HG03432 (cell line): ENCODE data around the gene ARIH2.
"Not testable (repeated sequence)": the region's sequence is repeated elsewhere in the genome, so short reads cannot be mapped to it uniquely, and the experiment has no call there.

Experiments used
- ATAC-seq: cut with Tn5 transposase; IDR thresholded peaks from one replicate; pipeline ENCODE4 v1.9.1; 2021; ENCODE audit warnings: mild to moderate bottlenecking, moderate library complexity; ENCODE audit not compliant: unreplicated experiment

The ARIH2 gene

GRCh38 chr3:48918388-48919214, at the start of gene ARIH2:
Gene ARIH2 (plus strand): TSS chr3:48918842. CDS start chr3:48927559, 8,717 bp downstream.
- ATAC-seq, result peak; percentile 80

DNA sequence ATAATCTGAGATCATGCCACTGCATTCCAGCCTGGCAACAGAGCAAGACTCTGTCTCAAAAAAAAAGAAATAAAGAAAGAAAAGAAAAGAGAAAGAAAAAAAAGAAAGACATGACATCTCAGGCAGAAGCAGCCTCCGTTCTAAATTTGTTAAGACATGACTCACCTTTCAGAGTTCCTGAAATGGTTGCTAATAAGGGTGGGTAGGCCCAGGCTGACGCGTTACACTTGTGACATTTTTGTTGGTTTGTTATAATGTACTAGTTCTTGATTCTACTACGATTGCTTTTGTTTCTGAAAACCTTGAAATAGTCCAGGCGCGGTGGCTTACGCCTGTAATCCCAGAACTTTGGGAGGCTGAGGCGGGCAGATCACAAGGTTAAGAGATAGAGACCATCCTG, 41.0 kb upstream of the ARIH2 start:
- no peak for ATAC-seq

DNA sequence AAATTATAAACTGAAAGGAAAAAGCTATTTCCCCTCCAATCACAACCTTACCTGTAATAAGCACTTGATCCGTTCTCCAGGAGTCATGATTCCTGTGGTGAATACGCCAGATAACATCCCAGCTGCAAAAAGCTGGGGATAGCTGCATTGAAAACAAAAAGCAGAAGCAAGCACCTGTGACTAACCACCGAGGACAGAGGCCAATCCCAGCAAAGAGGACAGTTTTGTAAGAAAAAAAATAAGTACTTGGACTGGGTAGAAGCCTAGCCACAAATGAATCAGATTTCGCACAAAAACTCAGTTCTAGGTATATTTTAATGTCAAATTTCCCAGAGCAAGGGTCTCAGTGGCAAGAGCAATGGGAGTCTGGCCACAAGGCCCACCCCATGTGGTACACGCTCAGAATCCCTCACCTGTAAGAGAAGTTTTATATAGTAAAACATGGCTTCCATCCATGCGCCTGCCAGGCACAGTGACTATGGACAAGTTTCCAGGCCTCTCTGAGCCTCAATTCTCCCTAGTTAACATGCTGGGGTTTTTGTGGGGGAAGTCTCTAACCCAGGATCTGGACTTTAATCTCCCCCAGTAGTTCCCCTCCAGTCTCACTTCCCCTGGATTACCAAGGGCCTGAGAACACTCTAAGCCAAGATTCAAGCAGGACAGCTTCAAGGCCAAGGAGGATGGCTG, 39.2 kb upstream of the ARIH2 start:
- no peak for ATAC-seq

DNA sequence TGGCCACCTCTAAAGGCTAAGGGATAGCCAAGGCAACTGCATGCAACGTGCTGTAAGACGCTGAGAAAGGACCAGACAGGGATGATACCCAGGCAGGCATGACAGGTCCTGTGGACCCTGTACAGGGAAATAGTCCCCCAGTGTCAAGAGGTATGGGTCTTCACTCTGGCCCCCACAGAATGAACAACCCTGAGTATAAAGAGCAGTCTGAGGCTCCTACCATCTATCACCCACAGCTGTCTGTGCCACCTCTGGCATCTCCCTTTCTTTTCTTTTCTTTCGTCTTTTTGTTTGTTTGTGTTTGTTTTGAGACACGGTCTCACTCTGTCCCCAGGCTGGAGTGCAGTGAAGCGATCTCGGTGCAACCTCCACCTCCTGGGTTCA, 38.7 kb upstream of the ARIH2 start:
- ATAC-seq, result no peak

DNA sequence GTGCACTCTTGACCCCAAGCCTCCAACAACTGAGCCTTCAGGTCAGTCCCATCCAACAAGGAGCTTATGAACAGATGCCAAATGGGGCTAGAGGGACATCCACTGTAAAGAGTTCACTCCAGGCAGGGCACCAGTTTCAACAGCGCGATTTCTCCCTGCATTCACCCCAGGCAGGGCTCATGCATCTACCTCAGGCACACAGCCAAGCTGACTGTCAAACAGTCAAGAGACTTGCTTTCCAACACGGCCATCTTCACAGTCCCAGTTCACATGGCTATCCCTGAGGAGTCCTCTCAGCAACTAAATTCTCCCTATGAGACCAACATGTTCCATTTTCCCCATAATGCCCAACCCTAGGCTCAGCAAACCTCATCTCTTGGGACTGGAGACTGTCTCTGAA, 37.6 kb upstream of the ARIH2 start:
- no peak for ATAC-seq

GRCh38 chr3:48881652-48882114, 37.0 kb upstream of the ARIH2 start:
- ATAC-seq, result no peak

DNA sequence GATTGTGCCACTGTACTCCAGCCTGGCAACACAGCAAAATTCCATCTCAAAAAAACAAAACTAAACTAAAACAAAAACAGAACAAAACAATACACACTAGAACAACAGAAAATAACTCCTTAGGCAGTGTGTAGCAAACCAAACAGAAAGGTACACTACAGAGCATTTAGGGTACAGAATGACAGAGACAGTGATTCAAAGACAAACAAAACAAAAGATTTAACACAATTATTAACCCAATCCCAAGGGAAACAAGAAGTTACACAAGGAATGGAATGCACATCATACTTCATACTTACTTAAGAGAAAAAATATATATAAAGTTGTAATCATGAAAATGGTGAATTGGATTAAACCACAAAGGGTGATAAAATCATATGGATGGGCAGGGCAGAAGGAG, 32.9 kb upstream of the ARIH2 start:
- no peak for ATAC-seq

DNA sequence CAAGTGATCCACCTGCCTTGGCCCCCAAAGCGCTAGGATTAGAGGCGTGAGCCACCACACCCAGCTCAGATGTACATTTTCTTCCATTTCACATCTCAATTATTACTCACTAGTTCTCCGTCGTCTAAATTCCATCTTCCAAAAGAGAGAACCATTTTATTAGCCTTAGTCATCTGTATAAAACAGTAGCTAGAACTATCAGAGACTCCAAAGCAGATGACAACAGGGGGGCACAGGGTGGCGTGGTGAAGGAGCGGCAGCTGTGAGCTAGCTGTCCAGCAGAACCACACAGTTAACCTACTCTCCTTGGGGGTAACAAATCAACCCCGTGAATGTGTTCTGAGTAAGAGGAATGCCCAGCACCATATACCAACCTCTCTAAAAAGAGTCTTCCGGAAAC, 27.0 kb upstream of the ARIH2 start:
- ATAC-seq, result no peak

GRCh38 chr3:48894516-48894915, 24.1 kb upstream of the ARIH2 start:
- ATAC-seq, result no peak

DNA sequence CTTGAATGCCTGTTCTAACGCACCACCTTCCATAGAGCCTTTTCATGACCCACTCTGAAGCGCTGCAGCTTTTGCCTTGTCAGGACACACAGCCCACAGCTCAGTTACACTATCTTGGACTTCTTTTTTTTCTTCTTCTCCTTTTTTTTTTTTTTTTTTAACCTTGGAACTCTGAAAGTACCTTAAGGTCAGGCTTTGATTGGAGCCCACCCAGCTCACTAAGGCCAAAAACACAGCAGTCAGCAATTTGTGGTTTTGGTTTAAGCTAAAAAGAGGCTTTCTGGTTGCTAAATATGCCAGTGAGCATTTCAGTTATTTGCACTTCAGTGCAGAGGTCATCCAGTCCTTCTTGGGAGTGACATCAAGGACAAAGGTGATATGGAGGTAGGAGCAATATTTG, 21.7 kb upstream of the ARIH2 start:
- no peak for ATAC-seq

GRCh38 chr3:48897460-48898376, 20.9 kb upstream of the ARIH2 start:
- ATAC-seq, result peak; percentile 4

DNA sequence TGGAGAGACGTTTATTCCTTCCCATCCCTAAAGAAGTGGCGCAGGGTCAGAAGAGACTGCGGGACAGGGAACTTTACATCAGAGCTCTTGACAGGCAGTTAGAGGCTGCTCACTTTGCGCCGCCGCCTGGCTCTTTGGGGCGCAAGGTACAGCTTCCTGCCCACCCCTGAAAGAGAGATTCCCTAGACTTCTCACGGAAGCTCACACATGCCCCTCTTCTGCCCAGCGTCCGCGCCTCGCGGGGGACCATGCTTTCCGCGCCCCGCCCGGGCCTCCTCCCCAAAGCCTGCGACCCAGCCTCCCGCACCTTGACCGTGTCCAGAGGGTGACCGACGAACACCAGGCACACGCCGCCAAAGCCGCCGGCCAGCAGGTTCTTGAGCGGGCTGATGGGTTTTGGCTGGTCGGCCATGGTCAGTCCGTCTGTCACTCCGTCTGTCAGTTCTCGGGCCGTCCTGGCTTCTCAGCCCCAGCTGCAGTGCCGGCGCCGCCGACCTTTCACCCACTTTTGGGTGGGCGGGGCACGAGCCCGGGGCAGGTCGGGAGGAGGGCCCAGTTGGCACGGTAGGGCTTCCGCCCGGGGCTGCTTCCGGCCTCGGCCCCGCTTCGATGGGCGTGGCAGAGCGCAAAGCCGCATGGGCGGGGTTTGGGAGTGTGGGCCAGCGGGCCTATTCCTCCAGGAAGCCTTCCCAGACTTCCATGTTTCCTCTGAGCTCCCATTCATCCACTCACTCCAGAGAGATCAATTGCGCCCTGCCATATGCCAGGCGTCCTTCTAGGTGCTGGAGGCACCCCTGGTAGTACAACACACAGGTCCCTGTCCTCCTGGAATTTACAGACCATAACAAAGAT, 20.0 kb upstream of the ARIH2 start, which contains the start of gene SLC25A20:
Gene SLC25A20, minus strand, starts transcription at position 500 of the 852 bp plus-strand sequence. Its CDS starts 88 bp downstream, at position 412.
- ATAC-seq, result peak; percentile 95

GRCh38 chr3:48899273-48899672, 19.4 kb upstream of the ARIH2 start:
- ATAC-seq, result no peak

GRCh38 chr3:48907026-48907425, 11.6 kb upstream of the ARIH2 start:
- not testable (repeated sequence) for ATAC-seq

- no peak for ATAC-seq
Observed at GRCh38 chr3:48915296-48915695, 3.3 kb upstream of the ARIH2 start.

DNA sequence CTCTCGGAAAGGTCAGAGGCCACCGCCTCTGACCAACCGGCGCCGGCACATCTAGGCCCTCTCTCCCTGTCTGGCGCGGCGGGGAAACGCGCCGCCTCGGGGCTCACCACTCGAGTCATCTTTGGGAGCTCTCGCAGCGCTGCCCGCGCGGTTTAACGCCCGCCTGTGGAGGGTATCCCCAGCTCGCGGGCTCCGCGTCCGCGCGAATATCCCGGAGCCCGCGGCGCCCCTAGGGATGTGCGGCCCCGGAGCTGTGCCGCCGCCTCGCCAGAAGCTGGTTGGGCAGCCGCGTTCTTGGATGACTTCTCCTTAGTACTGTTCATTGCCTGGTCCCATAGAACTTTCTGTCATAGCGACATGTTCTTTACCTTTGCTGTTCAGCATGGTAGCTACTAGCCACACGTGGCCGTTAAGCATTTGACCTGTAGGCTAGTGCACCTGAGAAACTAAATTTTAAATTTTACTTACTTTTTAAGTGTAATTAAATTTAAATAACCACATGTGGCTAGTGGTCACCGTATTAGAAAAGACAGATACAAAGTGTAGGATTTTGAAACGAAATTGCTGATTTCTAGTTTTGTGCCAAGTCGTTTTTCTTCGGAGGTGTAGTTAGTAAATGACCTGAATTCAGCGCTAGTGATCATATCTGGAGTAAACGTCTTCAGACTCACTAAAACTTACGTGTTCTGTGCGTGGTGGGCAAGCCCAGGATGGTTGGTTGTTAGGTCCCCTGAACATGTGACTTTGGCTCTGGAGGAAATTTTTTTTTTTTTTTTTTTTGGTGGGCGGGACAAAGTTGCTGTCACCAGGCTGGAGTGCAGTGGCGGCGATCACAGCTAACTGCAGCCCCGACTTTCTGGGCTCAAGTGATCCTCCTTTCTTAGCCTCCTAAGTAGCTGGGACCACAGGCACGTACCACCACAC, 835 bp downstream of the ARIH2 start:
- peak; percentile 19 for ATAC-seq

DNA sequence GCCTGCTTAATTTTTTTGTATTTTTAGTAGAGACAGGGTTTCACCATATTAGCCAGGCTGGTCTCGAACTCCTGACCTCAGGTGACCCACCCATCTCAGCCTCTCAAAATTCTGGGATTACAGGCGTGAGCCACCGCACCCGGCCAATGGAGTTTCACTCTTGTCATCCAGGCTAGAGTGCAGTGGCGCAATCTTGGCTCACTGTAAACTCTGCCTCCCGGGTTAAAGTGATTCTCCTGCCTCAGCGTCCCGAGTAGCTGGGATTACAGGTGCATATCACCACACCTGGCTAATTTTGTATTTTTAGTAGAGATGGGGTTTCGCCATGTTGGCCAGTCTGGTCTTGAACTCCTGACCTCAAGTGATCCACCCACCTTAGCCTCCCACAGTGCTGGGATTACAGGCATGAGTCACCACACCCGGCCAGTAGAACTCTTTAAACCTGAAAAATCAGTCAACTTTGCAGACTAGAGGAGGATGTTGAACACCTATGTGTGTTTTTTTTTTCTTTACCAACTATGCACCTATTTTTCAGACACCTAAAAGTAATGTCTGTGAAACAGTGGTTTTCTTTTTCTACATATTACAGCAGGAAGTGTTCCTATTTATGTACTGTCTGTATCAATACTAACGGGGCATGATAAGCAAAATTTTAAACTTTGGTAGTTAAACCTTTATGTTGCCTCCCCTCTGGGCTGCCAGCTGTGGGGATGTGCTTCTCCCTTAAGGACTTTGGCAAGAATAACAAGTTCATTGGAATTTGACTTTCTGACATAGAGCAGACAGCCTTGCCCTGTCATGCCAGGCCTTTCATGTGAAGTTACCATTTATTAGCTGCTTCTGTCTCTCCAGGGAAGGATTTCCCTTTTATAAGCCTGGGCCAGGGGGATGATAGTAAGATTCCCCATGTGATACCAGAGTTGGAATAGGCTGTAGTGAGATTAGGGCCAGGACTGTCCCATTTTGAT, 8.1 kb downstream of the ARIH2 start:
- no peak for ATAC-seq

GRCh38 chr3:48927928-48928327, 9.3 kb downstream of the ARIH2 start:
- ATAC-seq, result no peak
